ENCODE results near the gene ZNF574.

DNA sequence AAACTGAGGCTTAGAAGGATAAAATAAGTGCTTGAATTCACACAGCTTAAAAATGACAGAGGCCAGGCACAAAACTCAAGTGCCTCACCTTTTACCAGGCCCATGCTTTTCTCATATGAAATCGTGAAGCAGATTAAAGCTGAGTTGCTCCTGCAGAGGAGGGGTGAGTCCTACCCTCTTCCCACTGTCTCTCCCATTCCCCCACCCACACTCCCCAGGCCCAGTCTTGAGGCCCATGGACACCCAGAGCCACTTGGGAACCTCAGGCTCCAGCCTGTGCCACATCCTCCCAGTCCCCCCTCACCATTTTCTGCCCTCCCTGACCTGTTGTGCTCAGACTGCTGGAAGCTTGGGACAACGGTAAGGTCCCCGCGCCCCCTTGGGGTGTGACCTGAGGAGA is 17.5 kb downstream of the ZNF574 start:
- TF ChIP-seq CTCF (IDR thresholded peaks at IDR 0.05) (no peak), NRF1 (IDR thresholded peaks at IDR 0.05; ENCODE audit: low read depth, low read length) (no peak)
